ENCODE data around the gene ASB17. TPM values are rescaled to one million over a fixed set of nuclear protein-coding genes. Genes with fewer than 3 reads are reported as not detected.

ASB17 gene
- total RNA-seq, 1 experiment from 2014 or later = not detected

DNA sequence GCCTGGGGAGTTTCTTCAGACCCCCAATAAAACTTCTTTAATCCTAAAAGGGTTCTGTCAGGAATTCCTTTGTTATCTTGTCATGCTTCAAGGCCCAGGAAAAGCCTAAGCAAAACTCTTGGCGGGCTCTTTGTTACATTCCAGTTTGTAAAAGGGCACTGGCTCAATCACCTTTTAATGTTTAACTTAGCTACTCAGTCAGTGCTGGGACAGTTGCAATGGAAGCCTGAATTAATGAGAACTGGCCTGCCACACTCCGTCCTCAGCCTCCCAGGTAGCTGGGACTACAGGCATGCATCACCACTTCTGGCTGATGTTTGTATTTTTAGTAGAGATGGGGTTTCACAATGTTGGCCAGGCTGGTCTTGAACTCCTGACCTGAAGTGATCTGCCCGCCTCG is 21.3 kb upstream of the ASB17 start:
- H3K36me3 Mint-ChIP-seq (ENCODE audit: insufficient read depth in 1 of 3, low read depth in 3 of 3) = no peaks in the 10 kb centered on the region; a peak in 1 of 7 replicates
- Histone ChIP-seq H3T11ph (ENCODE audit: low read length) (no peak overlapping the region), H4K20me1 (ENCODE audit: control insufficient read depth, insufficient read depth, insufficient read length) (no peaks in the 10 kb centered on the region), H3K27ac (ENCODE audit: insufficient read length, low read depth, low read length) (no peak overlapping the region), H3K14ac (ENCODE audit: insufficient read depth, low read length) (no peak overlapping the region), H4K91ac (ENCODE audit: insufficient read length, low read depth, low read length) (no peak overlapping the region), H3K4me2 (ENCODE audit: insufficient read depth, insufficient read length, low read length) (no peak overlapping the region), H2BK120ac (ENCODE audit: low read depth, low read length, poor library complexity, severe bottlenecking) (no peak overlapping the region), H3K79me2 (ENCODE audit: insufficient read depth, low read length) (no peaks in the 10 kb centered on the region), H3K79me1 (ENCODE audit: insufficient read depth, low read depth, low read length, poor library complexity, severe bottlenecking) (no peaks in the 10 kb centered on the region), H2AFZ (ENCODE audit: low read length) (no peak overlapping the region), H4K8ac (replicated peaks; ENCODE audit: insufficient read length, low read depth, low read length) (no peak overlapping the region), H3K23ac (ENCODE audit: insufficient read length, low read depth, low read length) (no peak overlapping the region), H2BK12ac (ENCODE audit: insufficient read length, low read depth, low read length) (no peak overlapping the region), H4K5ac (ENCODE audit: insufficient read length, low read depth, low read length) (no peak overlapping the region), H3K9me3 (ENCODE audit: control insufficient read depth, low read depth, low read length) (no peaks in the 10 kb centered on the region), H3K56ac (ENCODE audit: insufficient read length, low read depth, low read length) (no peak overlapping the region), H3K4me1 (ENCODE audit: insufficient read depth, low read length) (no peaks in the 10 kb centered on the region), H3K27me3 (ENCODE audit: insufficient read depth, low read length) (no peaks in the 10 kb centered on the region), H3K18ac (ENCODE audit: insufficient read length, low read depth, low read length) (no peak overlapping the region), H3K23me2 (ENCODE audit: insufficient read length, low read depth, low read length, poor library complexity, severe bottlenecking) (no peaks in the 10 kb centered on the region), H2AK5ac (ENCODE audit: insufficient read length, low read length) (no peak overlapping the region), H3K4ac (ENCODE audit: low read depth, low read length) (no peak overlapping the region), H2BK15ac (ENCODE audit: low read depth, low read length) (no peak overlapping the region), H2BK20ac (ENCODE audit: low read depth, low read length, poor library complexity, severe bottlenecking) (no peak overlapping the region), H2BK5ac (ENCODE audit: insufficient read length, low read length) (no peak overlapping the region), H3K9ac (ENCODE audit: extremely low read depth, insufficient read length, low read length) (no peak overlapping the region)
- peaks cover 5 to 8% of the 10 kb centered on the region in 2 experiments for H3K4me1 Mint-ChIP-seq
- no CpG with 5 or more reads among the region's 4 CpGs for WGBS (ENCODE audit: extremely low coverage, insufficient read length, low lambda C conversion rate)
- no peak for DNase-seq
- no peak overlapping the region for H3K27ac Mint-ChIP-seq
- TF ChIP-seq, protein P1, sequence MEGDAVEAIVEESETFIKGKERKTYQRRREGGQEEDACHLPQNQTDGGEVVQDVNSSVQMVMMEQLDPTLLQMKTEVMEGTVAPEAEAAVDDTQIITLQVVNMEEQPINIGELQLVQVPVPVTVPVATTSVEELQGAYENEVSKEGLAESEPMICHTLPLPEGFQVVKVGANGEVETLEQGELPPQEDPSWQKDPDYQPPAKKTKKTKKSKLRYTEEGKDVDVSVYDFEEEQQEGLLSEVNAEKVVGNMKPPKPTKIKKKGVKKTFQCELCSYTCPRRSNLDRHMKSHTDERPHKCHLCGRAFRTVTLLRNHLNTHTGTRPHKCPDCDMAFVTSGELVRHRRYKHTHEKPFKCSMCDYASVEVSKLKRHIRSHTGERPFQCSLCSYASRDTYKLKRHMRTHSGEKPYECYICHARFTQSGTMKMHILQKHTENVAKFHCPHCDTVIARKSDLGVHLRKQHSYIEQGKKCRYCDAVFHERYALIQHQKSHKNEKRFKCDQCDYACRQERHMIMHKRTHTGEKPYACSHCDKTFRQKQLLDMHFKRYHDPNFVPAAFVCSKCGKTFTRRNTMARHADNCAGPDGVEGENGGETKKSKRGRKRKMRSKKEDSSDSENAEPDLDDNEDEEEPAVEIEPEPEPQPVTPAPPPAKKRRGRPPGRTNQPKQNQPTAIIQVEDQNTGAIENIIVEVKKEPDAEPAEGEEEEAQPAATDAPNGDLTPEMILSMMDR (conservative IDR thresholded peaks at IDR 0.05) = no peak
- 0 out of 5 replicates have a peak, but pooled peaks cover 0 to 2% of the 10 kb centered on the region in 2 experiments for H3K9me3 Mint-ChIP-seq
- H3K27me3 Mint-ChIP-seq (ENCODE audit: low read depth) = no peaks in the 10 kb centered on the region
- no peak overlapping the region for H3K4me3 Mint-ChIP-seq

Data from H9 (cell line).